ENCODE measurements around the gene AIF1L.

Gene AIF1L

DNA sequence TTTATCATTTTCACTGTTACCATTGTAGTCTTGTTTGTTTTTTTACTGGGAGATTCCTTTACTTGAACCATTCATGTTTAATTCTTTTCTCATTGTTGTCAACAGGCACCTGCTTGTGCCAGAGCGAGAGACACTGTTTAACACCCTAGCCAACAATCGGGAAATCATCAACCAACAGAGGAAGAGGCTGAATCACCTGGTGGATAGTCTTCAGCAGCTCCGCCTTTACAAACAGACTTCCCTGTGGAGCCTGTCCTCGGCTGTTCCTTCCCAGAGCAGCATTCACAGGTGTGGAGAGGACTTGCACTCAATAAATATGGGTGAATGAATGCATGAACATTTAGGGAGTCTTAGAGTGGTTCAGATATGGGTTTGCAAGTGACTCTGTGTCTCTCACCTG lies 66.6 kb downstream of the AIF1L start:
- no peak for DNase-seq (ENCODE audit: low read depth, low spot score)

DNA sequence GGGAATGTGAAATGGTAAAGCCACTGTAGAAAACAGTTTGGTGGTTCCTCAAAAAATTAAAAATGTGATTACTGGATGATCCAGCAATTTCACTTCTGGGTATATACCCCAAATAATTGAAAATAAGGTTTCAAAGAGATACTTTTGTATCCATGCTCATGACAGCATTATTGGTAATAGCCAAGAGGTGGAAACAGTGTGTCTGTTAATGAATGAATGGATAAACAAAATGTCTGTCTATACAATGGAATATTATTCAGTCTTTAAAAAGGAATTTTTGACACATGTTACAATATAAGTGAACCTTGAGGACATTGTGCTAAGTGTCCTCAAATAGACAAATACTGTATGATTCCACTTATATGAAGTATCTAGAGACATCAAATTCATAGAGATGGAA lies 69.2 kb downstream of the AIF1L start:
- no peak for DNase-seq (ENCODE audit: low read depth, low spot score)

GRCh38 chr9:131167146-131167692 lies 70.9 kb downstream of the AIF1L start:
- no peak for DNase-seq (ENCODE audit: low read depth, low spot score)

- DNase-seq (ENCODE audit: low read depth, low spot score): no peak
Observed at GRCh38 chr9:131167936-131168335, 71.6 kb downstream of the AIF1L start.

- DNase-seq (ENCODE audit: low read depth, low spot score): no peak
Observed at GRCh38 chr9:131169563-131170240, 73.4 kb downstream of the AIF1L start.
